A673 (cell line): ENCODE data around the gene LMBR1.

Source experiments
- EZH2 ChIP-seq: fragments of 200-600 bp; sonication (generic); IDR thresholded peaks from 2 replicates; pipeline ENCODE4 v1.6.1; 2017; ENCODE audit warnings: borderline replicate concordance, low read depth, mild to moderate bottlenecking, mixed read lengths, antibody characterized with exemption, low read length; ENCODE audit not compliant: poor library complexity, severe bottlenecking
- TF ChIP-seq, protein P1 (sequence below): fragments of 300-800, 200-600 bp; sonication (generic); conservative IDR thresholded peaks from 2 replicates; pipeline ENCODE4 v1.5.1; 2017; ENCODE audit warnings: low read depth, mild to moderate bottlenecking, antibody characterized with exemption, low read length, moderate library complexity, mixed read lengths

DNA sequence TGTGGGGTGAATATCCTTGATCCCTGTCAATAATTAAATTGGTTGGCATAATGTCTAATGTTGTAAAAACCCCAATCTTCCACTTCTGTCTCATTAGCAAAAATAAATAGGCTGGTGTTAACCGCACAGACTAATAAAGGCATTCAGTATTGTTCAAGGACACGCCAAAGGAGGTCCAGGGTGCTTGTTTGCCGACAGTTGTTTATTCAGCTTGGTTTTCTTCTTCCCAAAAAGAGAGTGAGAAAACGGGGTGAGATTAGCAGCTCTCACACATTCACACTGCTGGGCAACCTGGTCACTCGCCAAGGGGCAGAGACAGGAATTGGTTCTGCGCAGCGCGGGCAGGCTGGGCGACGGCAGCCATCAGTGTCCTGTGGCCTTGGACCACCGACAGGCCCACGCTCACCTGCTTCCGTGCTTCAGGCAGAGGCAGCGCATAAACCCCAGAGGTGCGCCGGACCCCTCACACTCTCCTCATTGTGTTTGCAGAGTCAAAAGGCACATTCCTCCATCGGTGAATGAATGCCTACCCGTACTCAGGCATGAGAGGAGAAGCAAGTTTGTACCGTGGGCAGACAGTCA, 26.2 kb upstream of the LMBR1 start:
- TF ChIP-seq, protein P1, sequence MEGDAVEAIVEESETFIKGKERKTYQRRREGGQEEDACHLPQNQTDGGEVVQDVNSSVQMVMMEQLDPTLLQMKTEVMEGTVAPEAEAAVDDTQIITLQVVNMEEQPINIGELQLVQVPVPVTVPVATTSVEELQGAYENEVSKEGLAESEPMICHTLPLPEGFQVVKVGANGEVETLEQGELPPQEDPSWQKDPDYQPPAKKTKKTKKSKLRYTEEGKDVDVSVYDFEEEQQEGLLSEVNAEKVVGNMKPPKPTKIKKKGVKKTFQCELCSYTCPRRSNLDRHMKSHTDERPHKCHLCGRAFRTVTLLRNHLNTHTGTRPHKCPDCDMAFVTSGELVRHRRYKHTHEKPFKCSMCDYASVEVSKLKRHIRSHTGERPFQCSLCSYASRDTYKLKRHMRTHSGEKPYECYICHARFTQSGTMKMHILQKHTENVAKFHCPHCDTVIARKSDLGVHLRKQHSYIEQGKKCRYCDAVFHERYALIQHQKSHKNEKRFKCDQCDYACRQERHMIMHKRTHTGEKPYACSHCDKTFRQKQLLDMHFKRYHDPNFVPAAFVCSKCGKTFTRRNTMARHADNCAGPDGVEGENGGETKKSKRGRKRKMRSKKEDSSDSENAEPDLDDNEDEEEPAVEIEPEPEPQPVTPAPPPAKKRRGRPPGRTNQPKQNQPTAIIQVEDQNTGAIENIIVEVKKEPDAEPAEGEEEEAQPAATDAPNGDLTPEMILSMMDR: no peak
- TF ChIP-seq EZH2: no peak
